ENCODE measurements around the gene MMEL1.

Gene MMEL1

DNA sequence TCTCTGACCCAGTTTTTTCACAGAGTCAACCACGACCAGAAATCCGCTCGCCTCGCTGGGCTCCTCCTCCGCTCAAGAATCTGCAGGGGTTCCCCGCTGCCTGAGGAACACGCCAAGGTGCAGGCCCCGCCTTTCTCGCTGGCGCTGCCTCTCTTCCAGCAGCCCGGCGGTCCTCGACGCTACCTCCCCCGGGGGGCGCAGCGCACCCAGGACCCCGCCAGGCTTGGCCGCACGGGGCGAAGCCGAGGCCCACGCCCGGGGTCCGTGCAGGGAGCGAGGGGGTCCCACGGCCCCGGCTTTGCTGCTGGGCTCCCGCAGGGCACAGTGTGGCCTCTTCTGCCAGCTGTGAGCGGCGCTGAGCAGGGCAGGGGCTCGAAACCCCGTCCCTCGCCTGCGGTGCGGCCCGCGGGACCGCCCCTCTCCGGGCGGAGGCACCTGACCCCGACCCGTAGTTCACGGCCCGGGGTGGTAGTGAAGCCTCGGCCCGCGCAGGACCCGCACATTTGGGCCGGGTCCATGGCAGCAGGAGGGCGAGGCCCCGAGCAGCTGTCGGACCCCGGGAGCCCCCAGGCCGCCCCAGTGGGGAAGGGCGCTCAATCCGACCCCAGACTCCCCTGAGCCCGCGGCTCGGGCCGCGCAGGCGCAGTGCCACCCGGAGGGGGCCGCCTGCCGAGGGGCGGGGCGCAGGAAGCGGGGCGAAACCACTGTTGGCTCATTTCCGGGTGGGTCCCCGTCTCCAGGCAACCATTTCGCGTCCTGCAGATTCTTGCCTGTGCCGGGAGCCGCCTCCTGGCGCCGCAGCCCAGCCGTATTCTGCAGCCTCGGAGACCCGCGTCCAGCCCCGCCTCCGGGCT, 10.0 kb upstream of the MMEL1 start (continued):
- no peak for TF ChIP-seq YY1 (tag by site-specific recombination; IDR thresholded peaks at IDR 0.05)
- no peak for TF ChIP-seq ZNF791 (tag by site-specific recombination; IDR thresholded peaks at IDR 0.05)
- TF ChIP-seq ZNF596 (tag by site-specific recombination; IDR thresholded peaks at IDR 0.05) = no peak
- TF ChIP-seq, protein P1, sequence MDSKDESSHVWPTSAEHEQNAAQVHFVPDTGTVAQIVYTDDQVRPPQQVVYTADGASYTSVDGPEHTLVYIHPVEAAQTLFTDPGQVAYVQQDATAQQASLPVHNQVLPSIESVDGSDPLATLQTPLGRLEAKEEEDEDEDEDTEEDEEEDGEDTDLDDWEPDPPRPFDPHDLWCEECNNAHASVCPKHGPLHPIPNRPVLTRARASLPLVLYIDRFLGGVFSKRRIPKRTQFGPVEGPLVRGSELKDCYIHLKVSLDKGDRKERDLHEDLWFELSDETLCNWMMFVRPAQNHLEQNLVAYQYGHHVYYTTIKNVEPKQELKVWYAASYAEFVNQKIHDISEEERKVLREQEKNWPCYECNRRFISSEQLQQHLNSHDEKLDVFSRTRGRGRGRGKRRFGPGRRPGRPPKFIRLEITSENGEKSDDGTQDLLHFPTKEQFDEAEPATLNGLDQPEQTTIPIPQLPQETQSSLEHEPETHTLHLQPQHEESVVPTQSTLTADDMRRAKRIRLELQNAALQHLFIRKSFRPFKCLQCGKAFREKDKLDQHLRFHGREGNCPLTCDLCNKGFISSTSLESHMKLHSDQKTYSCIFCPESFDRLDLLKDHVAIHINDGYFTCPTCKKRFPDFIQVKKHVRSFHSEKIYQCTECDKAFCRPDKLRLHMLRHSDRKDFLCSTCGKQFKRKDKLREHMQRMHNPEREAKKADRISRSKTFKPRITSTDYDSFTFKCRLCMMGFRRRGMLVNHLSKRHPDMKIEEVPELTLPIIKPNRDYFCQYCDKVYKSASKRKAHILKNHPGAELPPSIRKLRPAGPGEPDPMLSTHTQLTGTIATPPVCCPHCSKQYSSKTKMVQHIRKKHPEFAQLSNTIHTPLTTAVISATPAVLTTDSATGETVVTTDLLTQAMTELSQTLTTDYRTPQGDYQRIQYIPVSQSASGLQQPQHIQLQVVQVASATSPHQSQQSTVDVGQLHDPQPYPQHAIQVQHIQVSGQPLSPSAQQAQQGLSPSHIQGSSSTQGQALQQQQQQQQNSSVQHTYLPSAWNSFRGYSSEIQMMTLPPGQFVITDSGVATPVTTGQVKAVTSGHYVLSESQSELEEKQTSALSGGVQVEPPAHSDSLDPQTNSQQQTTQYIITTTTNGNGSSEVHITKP (tag by site-specific recombination; IDR thresholded peaks at IDR 0.05) = peak; percentile 97
- no peak for TF ChIP-seq ZNF521 (tag by site-specific recombination; IDR thresholded peaks at IDR 0.05)
- no peak for TF ChIP-seq ZNF221 (tag by site-specific recombination; IDR thresholded peaks at IDR 0.05; ENCODE audit: borderline replicate concordance)
- TF ChIP-seq, protein P2, sequence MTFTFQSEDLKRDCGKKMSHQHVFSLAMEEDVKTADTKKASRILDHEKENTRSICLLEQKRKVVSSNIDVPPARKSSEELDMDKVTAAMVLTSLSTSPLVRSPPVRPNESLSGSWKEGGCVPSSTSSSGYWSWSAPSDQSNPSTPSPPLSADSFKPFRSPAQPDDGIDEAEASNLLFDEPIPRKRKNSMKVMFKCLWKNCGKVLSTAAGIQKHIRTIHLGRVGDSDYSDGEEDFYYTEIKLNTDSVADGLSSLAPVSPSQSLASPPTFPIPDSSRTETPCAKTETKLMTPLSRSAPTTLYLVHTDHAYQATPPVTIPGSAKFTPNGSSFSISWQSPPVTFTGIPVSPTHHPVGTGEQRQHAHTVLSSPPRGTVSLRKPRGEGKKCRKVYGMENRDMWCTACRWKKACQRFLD (tag by site-specific recombination; IDR thresholded peaks at IDR 0.05) = no peak
- TF ChIP-seq ZNF830 (tag by site-specific recombination; IDR thresholded peaks at IDR 0.05; ENCODE audit: low read depth) = no peak
- TF ChIP-seq GLI4 (tag by site-specific recombination; IDR thresholded peaks at IDR 0.05) = no peak
- TF ChIP-seq ZNF138 (tag by site-specific recombination; IDR thresholded peaks at IDR 0.05; ENCODE audit: borderline replicate concordance) = no peak

DNA sequence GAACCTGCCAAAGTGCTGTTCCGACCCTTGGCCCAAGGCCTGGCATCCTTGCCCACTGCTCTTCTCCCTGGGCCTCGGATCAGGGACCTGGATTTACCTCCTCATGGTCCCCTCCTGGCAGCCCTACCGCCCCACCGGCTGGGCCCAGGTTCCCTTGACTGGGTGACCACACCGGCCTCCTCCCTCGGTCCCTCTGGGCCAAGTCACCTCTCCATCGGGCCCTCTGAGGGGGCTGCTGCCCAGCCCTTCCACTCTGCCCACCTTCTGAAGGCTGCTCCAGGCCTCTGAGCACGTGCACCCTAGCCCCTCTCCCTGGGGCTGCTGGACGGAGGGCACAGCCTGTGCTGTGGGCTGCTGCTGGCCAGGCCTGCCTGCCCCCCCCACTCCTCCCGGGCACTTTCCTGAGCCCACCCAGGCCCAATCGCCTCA, 9.3 kb upstream of the MMEL1 start:
- H3K27ac ChIP-seq (ENCODE audit: extremely low read depth, low read depth, low read length) = peak overlapping the region; percentile 62; the same call in 1 of the 2 replicates
- no peaks in the 10 kb centered on the region for H3K9me3 ChIP-seq (ENCODE audit: control insufficient read depth, insufficient read depth, low read depth, low read length)
- CTCF ChIA-PET = no interaction called here
- peak overlapping the region; percentile 72 for H3K4me3 ChIP-seq (ENCODE audit: low read depth, low read length)
- POLR2A ChIA-PET = no interaction called here
- no peaks in the 10 kb centered on the region for H3K36me3 ChIP-seq (ENCODE audit: control insufficient read depth in 2 of 2, insufficient read depth in 1 of 2, low read length in 2 of 2)
- H3K4me1 ChIP-seq (ENCODE audit: control insufficient read depth, insufficient read depth, low read length) = peaks cover 3% of the 10 kb centered on the region
- TF ChIP-seq ZNF501 (tag by site-specific recombination; IDR thresholded peaks at IDR 0.05) (no peak), ZBTB7A (tag by site-specific recombination; IDR thresholded peaks at IDR 0.05; ENCODE audit: low read depth) (0 out of 2 replicates have a peak, but pooled peaks have one; percentile 8), ZNF341 (tag by site-specific recombination; IDR thresholded peaks at IDR 0.05; ENCODE audit: low read depth) (peak; percentile 11; the same call in 1 of the 2 replicates), FEZF1 (tag by site-specific recombination; IDR thresholded peaks at IDR 0.05) (no peak), ZNF169 (tag by site-specific recombination; IDR thresholded peaks at IDR 0.05) (no peak)
- TF ChIP-seq, protein P3, sequence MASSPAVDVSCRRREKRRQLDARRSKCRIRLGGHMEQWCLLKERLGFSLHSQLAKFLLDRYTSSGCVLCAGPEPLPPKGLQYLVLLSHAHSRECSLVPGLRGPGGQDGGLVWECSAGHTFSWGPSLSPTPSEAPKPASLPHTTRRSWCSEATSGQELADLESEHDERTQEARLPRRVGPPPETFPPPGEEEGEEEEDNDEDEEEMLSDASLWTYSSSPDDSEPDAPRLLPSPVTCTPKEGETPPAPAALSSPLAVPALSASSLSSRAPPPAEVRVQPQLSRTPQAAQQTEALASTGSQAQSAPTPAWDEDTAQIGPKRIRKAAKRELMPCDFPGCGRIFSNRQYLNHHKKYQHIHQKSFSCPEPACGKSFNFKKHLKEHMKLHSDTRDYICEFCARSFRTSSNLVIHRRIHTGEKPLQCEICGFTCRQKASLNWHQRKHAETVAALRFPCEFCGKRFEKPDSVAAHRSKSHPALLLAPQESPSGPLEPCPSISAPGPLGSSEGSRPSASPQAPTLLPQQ (tag by site-specific recombination; IDR thresholded peaks at IDR 0.05) = no peak
